CD4-positive, alpha-beta T cell (primary cell): ENCODE measurements around the gene AHNAK2. TPM values are rescaled to one million over a fixed set of nuclear protein-coding genes. Genes with fewer than 3 reads are reported as not detected.

Source experiments
- ATAC-seq: fragments of 200-7000 bp; cut with Tn5 transposase; one replicate; pipeline ENCODE4 v1.10.0; 2022; ENCODE audit warnings: mild to moderate bottlenecking; ENCODE audit not compliant: poor library complexity
- CTCF ChIA-PET: fragments of 350-600 bp; sonication (Branson Sonifier 250); formaldehyde crosslinking; loops from one replicate; lab custom pipeline; 2021; ENCODE audit warnings: antibody characterized with exemption, inconsistent platforms; lab: Charles Lee
- POLR2A ChIA-PET: fragments of 350-600 bp; sonication (Branson Sonifier 250); formaldehyde crosslinking; loops from one replicate; lab custom pipeline; 2021; ENCODE audit warnings: antibody characterized with exemption, inconsistent platforms; lab: Charles Lee
- DNase-seq, 14 experiments: peaks; one replicate each; pipeline ENCODE4 v3.0.0-alpha.2; 2013 to 2020; ENCODE audit warnings: mixed read lengths in 2 of 14
- H3K27ac ChIP-seq, 2 donors: one replicate each; pipeline versions ENCODE4 v1.5.1 to v1.7.0; 2013; ENCODE audit warnings: low read length in 2 of 2, low read depth in 1 of 2, mild to moderate bottlenecking in 1 of 2
- H3K27me3 ChIP-seq, 2 experiments: 1 replicate in 1 of 2; 2 replicates in 1 of 2; pipeline versions ENCODE4 v1.6.1 to v1.7.0; 2013; ENCODE audit warnings: low read length in 2 of 2, control low read depth in 1 of 2, mild to moderate bottlenecking in 1 of 2, moderate library complexity in 1 of 2; ENCODE audit not compliant: insufficient read depth in 2 of 2, control insufficient read depth in 1 of 2
- H3K36me3 ChIP-seq: one replicate; pipeline ENCODE4 v1.6.1; 2013; ENCODE audit warnings: low read length, control low read depth; ENCODE audit not compliant: insufficient read depth
- H3K4me1 ChIP-seq: one replicate; pipeline ENCODE4 v1.6.1; 2013; ENCODE audit warnings: low read length, control low read depth; ENCODE audit not compliant: insufficient read depth
- H3K4me3 ChIP-seq: one replicate; pipeline ENCODE4 v1.5.1; 2013; ENCODE audit warnings: mild to moderate bottlenecking, low read length, moderate library complexity
- H3K9me3 ChIP-seq, 2 experiments: 1 replicate in 1 of 2; 2 replicates in 1 of 2; pipeline versions ENCODE4 v1.6.1 to v1.7.0; 2013; ENCODE audit warnings: low read length in 2 of 2, mild to moderate bottlenecking in 2 of 2, control low read depth in 1 of 2, moderate library complexity in 1 of 2; ENCODE audit not compliant: control insufficient read depth in 1 of 2, insufficient read depth in 1 of 2
- H3K27ac Mint-ChIP-seq: one replicate; pipeline ENCODE4 v1.8.0; 2020; ENCODE audit warnings: mixed read lengths
- H3K27me3 Mint-ChIP-seq: one replicate; pipeline ENCODE4 v1.8.0; 2021; ENCODE audit warnings: mixed read lengths
- H3K36me3 Mint-ChIP-seq: one replicate; pipeline ENCODE4 v1.8.0; 2021; ENCODE audit warnings: low read depth, mixed read lengths
- H3K4me1 Mint-ChIP-seq: one replicate; pipeline ENCODE4 v1.8.0; 2021; ENCODE audit warnings: low read depth, mixed read lengths
- H3K4me3 Mint-ChIP-seq: one replicate; pipeline ENCODE4 v1.8.0; 2020; ENCODE audit warnings: mild to moderate bottlenecking, mixed read lengths
- H3K9me3 Mint-ChIP-seq: one replicate; pipeline ENCODE4 v1.8.0; 2020; ENCODE audit warnings: mixed read lengths
- CTCF ChIP-seq: fragments of 200-600 bp; IDR thresholded peaks from one replicate; pipeline ENCODE4 v1.8.0; 2022; ENCODE audit warnings: antibody characterized with exemption, mild to moderate bottlenecking
- intact Hi-C, 2 experiments: fragments of 100-400 bp; cut with DNase I in 1 of 2; cut with micrococcal nuclease in 1 of 2; formaldehyde crosslinking; loops; one replicate each; pipeline versions ENCODE4 v1.15.1 to v1.9.0; 2023 to 2025; cut with DNase I, micrococcal nuclease
- total RNA-seq, 174 experiments: library from RNA in 2 of 174; stranded (reverse) in 2 of 174; gene quantifications; one replicate each; pipeline ENCODE4 v1.2.3 and lab custom pipeline; 2021 to 2026

AHNAK2 gene
- total RNA-seq, 2 experiments from 2014 or later: 0.05 TPM; not detected in 1

GRCh38 chr14:105005929-105006830 lies 28.0 kb upstream of the AHNAK2 start:
- ChIA-PET POLR2A (no interaction called here), CTCF (interaction anchor here (0.5 kb wide), 1 partner anchor 122 kb away, joined by 3 read pairs; no protein-coding TSS in a partner anchor)
- no peak overlapping the region for H3K4me3 Mint-ChIP-seq
- DNase-seq (no peak), ATAC-seq (no peak)
- H3K27ac ChIP-seq: no peak overlapping the region
- H3K4me1 ChIP-seq: no peaks in the 10 kb centered on the region
- no peaks in the 10 kb centered on the region for H3K9me3 ChIP-seq
- no peak for TF ChIP-seq CTCF
- no peak overlapping the region for H3K27ac Mint-ChIP-seq
- no peak overlapping the region for H3K4me3 ChIP-seq
- no peaks in the 10 kb centered on the region for H3K27me3 ChIP-seq
- no peaks in the 10 kb centered on the region for H3K27me3 Mint-ChIP-seq
- peaks cover 13% of the 10 kb centered on the region for H3K36me3 Mint-ChIP-seq
- no peaks in the 10 kb centered on the region for H3K9me3 Mint-ChIP-seq
- peaks cover 29% of the 10 kb centered on the region for H3K36me3 ChIP-seq
- intact Hi-C loops: no loop called here
- no peaks in the 10 kb centered on the region for H3K4me1 Mint-ChIP-seq

- H3K27me3 Mint-ChIP-seq: no peaks in the 10 kb centered on the region
- no peak overlapping the region for H3K27ac ChIP-seq
- H3K4me1 ChIP-seq: no peaks in the 10 kb centered on the region
- H3K27me3 ChIP-seq: no peaks in the 10 kb centered on the region
- DNase-seq (no peak), ATAC-seq (no peak)
- ChIA-PET POLR2A (no interaction called here), CTCF (no interaction called here)
- H3K9me3 ChIP-seq: no peaks in the 10 kb centered on the region
- no peaks in the 10 kb centered on the region for H3K9me3 Mint-ChIP-seq
- no peaks in the 10 kb centered on the region for H3K4me1 Mint-ChIP-seq
- H3K27ac Mint-ChIP-seq: no peak overlapping the region
- no peak overlapping the region for H3K4me3 ChIP-seq
- no peak for TF ChIP-seq CTCF
- H3K36me3 ChIP-seq: peaks cover 23% of the 10 kb centered on the region
- H3K4me3 Mint-ChIP-seq: no peak overlapping the region
- intact Hi-C loops: no loop called here
- H3K36me3 Mint-ChIP-seq: peaks cover 13% of the 10 kb centered on the region
These were observed 27.3 kb upstream of the AHNAK2 start for GRCh38 chr14:105005329-105005928.

DNA sequence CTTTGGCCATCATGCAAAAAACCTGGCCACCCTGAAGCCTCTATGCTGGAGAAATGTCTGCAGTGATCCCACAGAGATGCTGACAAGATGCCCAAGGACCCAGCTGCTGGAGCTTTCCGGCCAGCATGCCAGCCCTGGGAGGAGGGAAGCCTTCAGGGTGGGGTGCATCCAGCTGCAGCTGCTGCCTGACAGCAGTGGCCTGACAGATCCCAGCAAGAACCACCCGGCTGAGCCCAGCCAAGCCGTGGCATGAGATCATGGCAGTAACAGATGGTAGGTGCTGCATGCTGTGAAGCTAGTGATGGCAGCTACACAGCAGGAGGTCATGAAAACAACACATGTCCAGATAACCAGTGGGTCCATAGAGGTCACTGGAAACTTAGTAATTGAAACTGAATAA lies 21.2 kb upstream of the AHNAK2 start:
- Mint-ChIP-seq H3K4me1 (no peaks in the 10 kb centered on the region), H3K36me3 (no peaks in the 10 kb centered on the region), H3K27ac (no peak overlapping the region), H3K4me3 (no peak overlapping the region), H3K27me3 (no peaks in the 10 kb centered on the region), H3K9me3 (no peaks in the 10 kb centered on the region)
- Histone ChIP-seq H3K36me3 (no peaks in the 10 kb centered on the region), H3K4me3 (no peak overlapping the region), H3K27ac (no peak overlapping the region), H3K27me3 (no peaks in the 10 kb centered on the region), H3K9me3 (no peaks in the 10 kb centered on the region), H3K4me1 (no peaks in the 10 kb centered on the region)
- ChIA-PET POLR2A (no interaction called here), CTCF (interaction anchor here (1.4 to 1.6 kb wide), 2 partner anchors 46 to 91 kb away, joined by 3 to 5 read pairs; no protein-coding TSS in a partner anchor)
- DNase-seq (no peak), ATAC-seq (no peak)
- intact Hi-C loops: no loop called here
- no peak for TF ChIP-seq CTCF
